ENCODE results near the gene ZFP62. TPM values are rescaled to one million over a fixed set of nuclear protein-coding genes. Genes with fewer than 3 reads are reported as not detected.

ZFP62 gene
- total and polyA plus RNA-seq, 2 of the 4 experiments (the other 2 are of a cell fraction), result 8.2 to 20.3 TPM

DNA sequence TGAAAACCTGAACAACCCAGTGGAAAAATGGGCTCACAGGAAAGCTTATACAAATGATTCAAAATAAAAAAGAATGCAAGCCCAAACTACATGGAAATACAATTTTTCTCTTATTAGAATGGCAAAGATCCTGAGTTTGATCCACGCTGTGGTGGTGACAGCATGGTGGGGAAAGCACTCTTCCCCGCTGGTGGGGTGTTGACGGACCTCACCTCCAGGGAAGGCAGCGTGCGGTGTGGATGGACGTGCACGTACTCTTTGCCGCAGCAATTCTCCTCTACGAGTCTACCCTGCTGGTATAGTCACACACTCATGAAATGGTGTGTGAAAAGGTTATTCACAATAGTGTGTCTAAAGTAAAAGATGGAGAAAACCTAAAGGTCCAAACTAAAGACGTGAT is 5.9 kb upstream of the ZFP62 start:
- H2BK5ac ChIP-seq (ENCODE audit: low read depth, low read length, poor library complexity, severe bottlenecking), result no peak overlapping the region
- H2AK9ac ChIP-seq (replicated peaks; ENCODE audit: low read depth, low read length, poor library complexity), result no peak overlapping the region
- no peak overlapping the region for H2AFZ ChIP-seq (replicated peaks; ENCODE audit: low read length, poor library complexity)
- H3K4ac ChIP-seq (ENCODE audit: low read depth, low read length), result no peak overlapping the region
- no peak overlapping the region for H2BK120ac ChIP-seq (ENCODE audit: low read depth, low read length)
- no peak overlapping the region for H2AK5ac ChIP-seq (ENCODE audit: low read depth, low read length)
- H3K4me1 ChIP-seq (ENCODE audit: control insufficient read depth, insufficient read depth, low read length), result no peaks in the 10 kb centered on the region
- no peaks in the 10 kb centered on the region for H3K9me3 ChIP-seq (ENCODE audit: control insufficient read depth, insufficient read depth, low read length)
- H3K36me3 ChIP-seq (ENCODE audit: control insufficient read depth, insufficient read depth, low read length), result no peaks in the 10 kb centered on the region
- no peak overlapping the region for H3K4me3 ChIP-seq (ENCODE audit: insufficient read depth, low read depth, low read length)
- no peaks in the 10 kb centered on the region; the same call in 1 of the 2 replicates for H3K27me3 ChIP-seq (ENCODE audit: control insufficient read depth, insufficient read depth, low read length)
- H2BK15ac ChIP-seq (ENCODE audit: low read depth, low read length), result no peak overlapping the region
- no peak overlapping the region for H4K91ac ChIP-seq (ENCODE audit: insufficient read depth, low read depth, low read length)
- no peak overlapping the region for H3K18ac ChIP-seq (ENCODE audit: low read depth, low read length)
- H3K4me2 ChIP-seq (ENCODE audit: low read depth, low read length), result no peak overlapping the region
- BruUV-seq (replicated peaks), result no TSS peak
- no peak overlapping the region for H3K23ac ChIP-seq (ENCODE audit: low read depth, low read length)
- H3K9me1 ChIP-seq (ENCODE audit: insufficient read depth, low read length), result no peaks in the 10 kb centered on the region; the same call in 1 of the 2 replicates
- no peak overlapping the region for H3K9ac ChIP-seq (ENCODE audit: low read depth, low read length)
- CTCF ChIA-PET, result no interaction called here
- WGBS, 2 experiments (ENCODE audit: extremely low coverage in 2 of 2, insufficient read length in 1 of 2), result no CpG with 5 or more reads among the region's 10 CpGs
- DNase-seq (no peak), ATAC-seq (ENCODE audit: low read depth) (no peak)
- dilution Hi-C loops (cut with HindIII; ENCODE audit: low sequenced_read_pairs, unreplicated experiment) (no loop called here), intact Hi-C loops (cut with micrococcal nuclease) (loop anchor here (5.0 kb wide), 1 partner anchor 290 kb away; no protein-coding TSS in a partner anchor), in situ Hi-C loops (cut with MboI; ENCODE audit: low sequenced_read_pairs) (no loop called here)
- no peak overlapping the region for H3K14ac ChIP-seq (replicated peaks; ENCODE audit: low read depth, low read length)
- H3K27ac ChIP-seq (ENCODE audit: insufficient read depth, low read length), result no peak overlapping the region
- TF ChIP-seq RFX5 (IDR thresholded peaks at IDR 0.05; ENCODE audit: low read depth, low read length), result no peak
- no peak overlapping the region for H2BK20ac ChIP-seq (ENCODE audit: low read depth, low read length)
- no peak overlapping the region for H4K8ac ChIP-seq (ENCODE audit: low read depth in 2 of 2, low read length in 2 of 2)
- no peak overlapping the region for H4K5ac ChIP-seq (ENCODE audit: low read depth, low read length)
- no peaks in the 10 kb centered on the region for H4K20me1 ChIP-seq (ENCODE audit: insufficient read depth, low read length)
- H3K79me1 ChIP-seq (ENCODE audit: low read depth in 1 of 2, low read length in 2 of 2), result no peaks in the 10 kb centered on the region
- H3K56ac ChIP-seq (ENCODE audit: extremely low read depth, insufficient read depth, low read length), result no peak overlapping the region
- POLR2A ChIA-PET (ENCODE audit: unreplicated experiment), result no interaction called here

Measured in IMR-90 (cell line).